DOHH2 (cell line): Measurements from ENCODE around the gene CITED4.

Experiments
- H3F3A ChIP-seq: fragments of 200-600 bp; sonication (generic), shearing (Covaris generic); 2 replicates; pipeline ENCODE4 v1.6.0; 2016; ENCODE audit warnings: antibody characterized with exemption, mild to moderate bottlenecking; ENCODE audit not compliant: control insufficient read depth, insufficient read depth
- H3K27ac ChIP-seq: fragments of 200-600 bp; sonication (generic); 2 replicates; pipeline ENCODE4 v1.5.1; 2014; ENCODE audit warnings: low read depth, mild to moderate bottlenecking, low read length, moderate library complexity
- H3K27me3 ChIP-seq: fragments of 200-600 bp; sonication (generic); 2 replicates; pipeline ENCODE4 v1.6.1; 2014; ENCODE audit warnings: mild to moderate bottlenecking, low read length, mixed read lengths; ENCODE audit not compliant: control insufficient read depth
- H3K36me3 ChIP-seq: fragments of 200-600 bp; sonication (generic); 2 replicates; pipeline ENCODE4 v1.6.1; 2014; ENCODE audit warnings: mild to moderate bottlenecking, low read length, moderate library complexity, mixed read lengths; ENCODE audit not compliant: control insufficient read depth
- H3K4me1 ChIP-seq: fragments of 200-600 bp; sonication (generic); 2 replicates; pipeline ENCODE4 v1.6.1; 2014; ENCODE audit warnings: mild to moderate bottlenecking, low read length, mixed read lengths; ENCODE audit not compliant: control insufficient read depth
- H3K4me2 ChIP-seq: fragments of 200-600 bp; sonication (generic); 2 replicates; pipeline ENCODE4 v1.6.0; 2014; ENCODE audit warnings: mild to moderate bottlenecking, low read length, moderate library complexity
- H3K4me3 ChIP-seq: fragments of 200-600 bp; sonication (generic); 2 replicates; pipeline ENCODE4 v1.5.1; 2014; ENCODE audit warnings: mild to moderate bottlenecking, low read length, mixed read lengths
- H3K79me2 ChIP-seq: fragments of 200-600 bp; sonication (generic); 2 replicates; pipeline ENCODE4 v1.6.1; 2014; ENCODE audit warnings: mild to moderate bottlenecking, low read length, mixed read lengths; ENCODE audit not compliant: control insufficient read depth
- H3K9me2 ChIP-seq: fragments of 200-600 bp; sonication (generic); replicated peaks from 2 replicates; pipeline ENCODE4 v1.6.1; 2014; ENCODE audit warnings: mild to moderate bottlenecking, low read length, mixed read lengths; ENCODE audit not compliant: control insufficient read depth
- H3K9me3 ChIP-seq: fragments of 200-600 bp; sonication (generic); 2 replicates; pipeline ENCODE4 v1.6.1; 2014; ENCODE audit warnings: antibody characterized with exemption, low read length, mixed read lengths; ENCODE audit not compliant: control insufficient read depth, insufficient read depth
- H4K20me1 ChIP-seq: fragments of 200-600 bp; sonication (generic); 2 replicates; pipeline ENCODE4 v1.6.0; 2014; ENCODE audit warnings: low read depth, mild to moderate bottlenecking, antibody characterized with exemption, low read length, moderate library complexity; ENCODE audit not compliant: control insufficient read depth, insufficient read depth
- CTCF ChIP-seq: fragments of 200-600 bp; sonication (generic); IDR thresholded peaks from one replicate; pipeline ENCODE4 v1.5.1; 2014; ENCODE audit warnings: antibody characterized with exemption, mild to moderate bottlenecking, low read depth, low read length; ENCODE audit not compliant: poor library complexity, severe bottlenecking
- EZH2phosphoT487 ChIP-seq: fragments of 200-600 bp; sonication (generic); IDR thresholded peaks from 2 replicates; pipeline ENCODE4 v1.6.1; 2017; ENCODE audit warnings: borderline replicate concordance, mild to moderate bottlenecking, antibody characterized with exemption, low read length, moderate library complexity, mixed read lengths

Gene CITED4

GRCh38 chr1:40849801-40850592, 12.2 kb downstream of the CITED4 start:
- Histone ChIP-seq H3K4me2 (peak overlapping the region; percentile 11), H3K9me3 (no peaks in the 10 kb centered on the region), H3K4me3 (no peak overlapping the region), H4K20me1 (no peaks in the 10 kb centered on the region), H3K79me2 (no peaks in the 10 kb centered on the region), H3K4me1 (peaks cover 4% of the 10 kb centered on the region; the same call in 1 of the 2 replicates), H3K36me3 (no peaks in the 10 kb centered on the region), H3K9me2 (no peaks in the 10 kb centered on the region), H3K27ac (no peak overlapping the region), H3F3A (no peaks in the 10 kb centered on the region), H3K27me3 (peaks cover 3% of the 10 kb centered on the region; the same call in 1 of the 2 replicates)
- peak; percentile 76 for TF ChIP-seq CTCF
- TF ChIP-seq EZH2phosphoT487 = no peak

GRCh38 chr1:40848530-40849189, 13.5 kb downstream of the CITED4 start:
- Histone ChIP-seq H3K4me1 (peaks cover 4% of the 10 kb centered on the region; the same call in 1 of the 2 replicates), H3K27me3 (peaks cover 3% of the 10 kb centered on the region; the same call in 1 of the 2 replicates), H4K20me1 (no peaks in the 10 kb centered on the region), H3K9me2 (no peaks in the 10 kb centered on the region), H3K27ac (no peak overlapping the region), H3K79me2 (no peaks in the 10 kb centered on the region), H3K9me3 (no peaks in the 10 kb centered on the region), H3K36me3 (no peaks in the 10 kb centered on the region), H3K4me3 (no peak overlapping the region), H3K4me2 (no peak overlapping the region), H3F3A (no peaks in the 10 kb centered on the region)
- peak; percentile 86 for TF ChIP-seq CTCF
- no peak for TF ChIP-seq EZH2phosphoT487

- Histone ChIP-seq H3K4me2 (no peak overlapping the region), H3K9me2 (no peaks in the 10 kb centered on the region), H3K4me3 (no peak overlapping the region), H3K27me3 (peaks cover 3% of the 10 kb centered on the region; the same call in 1 of the 2 replicates), H3K79me2 (no peaks in the 10 kb centered on the region), H3K36me3 (no peaks in the 10 kb centered on the region), H3K4me1 (peaks cover 4% of the 10 kb centered on the region; the same call in 1 of the 2 replicates), H3K27ac (no peak overlapping the region), H4K20me1 (no peaks in the 10 kb centered on the region), H3K9me3 (no peaks in the 10 kb centered on the region), H3F3A (no peaks in the 10 kb centered on the region)
- TF ChIP-seq EZH2phosphoT487 (no peak), CTCF (no peak)
These were observed 15.0 kb downstream of the CITED4 start for GRCh38 chr1:40847023-40847745.
